HG03575 (cell line): ENCODE measurements around the gene CCL14.
"Not testable (repeated sequence)": the region's sequence is repeated elsewhere in the genome, so short reads cannot be mapped to it uniquely, and the experiment has no call there.

ENCODE experiments used
- ATAC-seq: cut with Tn5 transposase; IDR thresholded peaks from one replicate; pipeline ENCODE4 v1.9.1; 2021; ENCODE audit not compliant: unreplicated experiment, insufficient number of reproducible peaks, low FRiP score; ENCODE audit errors: extremely low read depth

CCL14 gene

GRCh38 chr17:35986643-35987042, at the start of gene CCL14:
Gene CCL14, minus strand, starts transcription at chr17:35986729. Its CDS starts 80 bp downstream, at chr17:35986649.
- no peak for ATAC-seq

- no peak for ATAC-seq
Observed at GRCh38 chr17:36036235-36036634, 49.7 kb upstream of the CCL14 start.

- no peak for ATAC-seq
Observed at GRCh38 chr17:36034127-36034526, 47.6 kb upstream of the CCL14 start.

- ATAC-seq, result no peak
Observed at GRCh38 chr17:36030956-36031355, 44.4 kb upstream of the CCL14 start.

- ATAC-seq, result no peak
Observed at GRCh38 chr17:36027761-36028160, 41.2 kb upstream of the CCL14 start.

- no peak for ATAC-seq
Observed at GRCh38 chr17:36024106-36024869, 37.8 kb upstream of the CCL14 start.

- ATAC-seq, result no peak
Observed at GRCh38 chr17:36019423-36019822, 32.9 kb upstream of the CCL14 start.

- no peak for ATAC-seq
Observed at GRCh38 chr17:36017799-36018198, 31.3 kb upstream of the CCL14 start, which contains the start of gene CCL23. Gene CCL23, minus strand, starts transcription at chr17:36017972. Its CDS starts 75 bp downstream, at chr17:36017897.

- ATAC-seq, result no peak
Observed at GRCh38 chr17:36016555-36016954, 30.0 kb upstream of the CCL14 start.

GRCh38 chr17:36015895-36016294, 29.4 kb upstream of the CCL14 start:
- not testable (repeated sequence) for ATAC-seq

GRCh38 chr17:36014946-36015345, 28.4 kb upstream of the CCL14 start:
- ATAC-seq, result no peak

GRCh38 chr17:36011201-36011600, 24.7 kb upstream of the CCL14 start:
- ATAC-seq, result no peak

- ATAC-seq, result no peak
Observed at GRCh38 chr17:36008998-36009665, 22.6 kb upstream of the CCL14 start.

GRCh38 chr17:36004594-36005108, 18.1 kb upstream of the CCL14 start:
- no peak for ATAC-seq

GRCh38 chr17:36002631-36003030, 16.1 kb upstream of the CCL14 start:
- ATAC-seq, result no peak

GRCh38 chr17:36001862-36002603, 15.5 kb upstream of the CCL14 start:
- no peak for ATAC-seq

- no peak for ATAC-seq
Observed at GRCh38 chr17:36001110-36001771, 14.7 kb upstream of the CCL14 start, which contains the start of gene CCL15. Gene CCL15, minus strand, starts transcription at chr17:36001553. Its CDS starts 61 bp downstream, at chr17:36001492.

- no peak for ATAC-seq
Observed at GRCh38 chr17:36000732-36001109, 14.2 kb upstream of the CCL14 start.

GRCh38 chr17:35998756-35999155, 12.2 kb upstream of the CCL14 start:
- no peak for ATAC-seq
